Astrocyte of the spinal cord (primary cell): ENCODE results near the gene INPP5E.
"Not testable (repeated sequence)": the region's sequence is repeated elsewhere in the genome, so short reads cannot be mapped to it uniquely, and the experiment has no call there.

ENCODE experiments used
- DNase-seq: peaks from one replicate; pipeline ENCODE4 v3.0.0; 2011; ENCODE audit warnings: low read depth, low spot score
- H3K4me3 ChIP-seq: 2 replicates; pipeline ENCODE4 v1.5.1; 2011; ENCODE audit warnings: low read depth, mild to moderate bottlenecking, low read length, moderate library complexity
- CTCF ChIP-seq: IDR thresholded peaks from 2 replicates; pipeline ENCODE4 v1.5.1; 2012; ENCODE audit warnings: low read depth, mild to moderate bottlenecking, low read length, inconsistent platforms
- in situ Hi-C: cut with HindIII; loops from 2 replicates; pipeline ENCODE4 v1.10.0; 2017; ENCODE audit warnings: low sequenced_read_pairs

Gene INPP5E

GRCh38 chr9:136429075-136429628, 10.5 kb downstream of the INPP5E start:
- DNase-seq: no peak
- TF ChIP-seq CTCF: no peak
- no peak overlapping the region for H3K4me3 ChIP-seq
- in situ Hi-C loops: no loop called here

GRCh38 chr9:136426787-136427186, 12.9 kb downstream of the INPP5E start:
- in situ Hi-C loops: no loop called here
- no peak for DNase-seq

GRCh38 chr9:136425367-136425766, 14.3 kb downstream of the INPP5E start:
- in situ Hi-C loops, DNase-seq, H3K4me3 ChIP-seq: not testable (repeated sequence)

More at GRCh38 chr9:136426787-136427186, 12.9 kb downstream of the INPP5E start:
- H3K4me3 ChIP-seq: no peak overlapping the region
- TF ChIP-seq CTCF: no peak

- no peak for DNase-seq
- no peak for TF ChIP-seq CTCF
- in situ Hi-C loops: no loop called here
- no peak overlapping the region for H3K4me3 ChIP-seq
Observed at GRCh38 chr9:136424750-136425362, 14.8 kb downstream of the INPP5E start.

GRCh38 chr9:136423432-136424146, 16.1 kb downstream of the INPP5E start:
- in situ Hi-C loops: no loop called here
- H3K4me3 ChIP-seq: no peak overlapping the region
- DNase-seq: no peak
- no peak for TF ChIP-seq CTCF

- no peak for TF ChIP-seq CTCF
- DNase-seq: no peak
- in situ Hi-C loops: no loop called here
- no peak overlapping the region for H3K4me3 ChIP-seq
Observed at GRCh38 chr9:136422876-136423275, 16.8 kb downstream of the INPP5E start.

GRCh38 chr9:136421791-136422190, 17.9 kb downstream of the INPP5E start:
- in situ Hi-C loops: no loop called here
- no peak for TF ChIP-seq CTCF
- H3K4me3 ChIP-seq: no peak overlapping the region
- DNase-seq: no peak
